ENCODE results near the gene NMRK1. TPM values are rescaled to one million over a fixed set of nuclear protein-coding genes. Genes with fewer than 3 reads are reported as not detected.

NMRK1 gene
- total and polyA plus RNA-seq, 7 experiments from 2014 or later = 23.4 to 103 (median 64.3) TPM

- no peak for ATAC-seq
- intact Hi-C loops (cut with micrococcal nuclease) = loop anchor here in 1 of 2 donors (2.0 kb wide), 1 partner anchor 14 kb away; no protein-coding TSS in a partner anchor
- Mint-ChIP-seq H3K4me1 (peaks cover 10 to 77% (median 50%) of the 10 kb centered on the region in 7 donors), H3K4me3 (no peak overlapping the region), H3K27ac (peak overlapping the region in 7 of 9 donors; percentile 9 to 74 (median 56)), H3K9me3 (no peaks in the 10 kb centered on the region), H3K36me3 (peaks cover 28 to 56% (median 55%) of the 10 kb centered on the region in 5 donors), H3K27me3 (no peaks in the 10 kb centered on the region)
- no peak for DNase-seq
- no peak overlapping the region for H3K4me3 ChIP-seq (ENCODE audit: low read length)
- peaks cover 0 to 6% of the 10 kb centered on the region in 2 donors for H3K4me1 ChIP-seq (ENCODE audit: control insufficient read depth in 2 of 2, insufficient read depth in 2 of 2, low read length in 2 of 2)
- H3K9me3 ChIP-seq (ENCODE audit: control insufficient read depth in 2 of 3, low read length in 3 of 3) = no peaks in the 10 kb centered on the region
- POLR2A ChIA-PET = interaction anchor here (0.6 to 2.3 kb wide), 4 partner anchors 8 to 50 kb away, joined by 3 to 8 read pairs (median 6); partner anchors contain the start of genes NMRK1 and OSTF1
- H3K27me3 ChIP-seq (ENCODE audit: control insufficient read depth in 2 of 2, insufficient read depth in 2 of 2, low read length in 2 of 2) = no peaks in the 10 kb centered on the region
- CTCF ChIA-PET = no interaction called here
- no peak overlapping the region for H3K27ac ChIP-seq (ENCODE audit: low read depth, low read length)
- H3K36me3 ChIP-seq (ENCODE audit: control insufficient read depth in 2 of 3, insufficient read depth in 3 of 3, low read length in 3 of 3) = peaks cover 0 to 29% (median 10%) of the 10 kb centered on the region in 3 experiments
Observed at GRCh38 chr9:75130621-75131230, 42.8 kb upstream of the NMRK1 start.

- Mint-ChIP-seq H3K27ac (peak overlapping the region in 4 of 9 donors; percentile 7 to 69 (median 32)), H3K36me3 (peaks cover 22 to 52% (median 49%) of the 10 kb centered on the region in 5 donors), H3K9me3 (no peaks in the 10 kb centered on the region), H3K4me1 (peaks cover 10 to 80% (median 55%) of the 10 kb centered on the region in 7 donors), H3K27me3 (no peaks in the 10 kb centered on the region), H3K4me3 (no peak overlapping the region)
- Histone ChIP-seq H3K9me3 (ENCODE audit: control insufficient read depth in 2 of 3, low read length in 3 of 3) (no peaks in the 10 kb centered on the region), H3K4me3 (ENCODE audit: low read length) (no peak overlapping the region), H3K4me1 (ENCODE audit: control insufficient read depth in 2 of 2, insufficient read depth in 2 of 2, low read length in 2 of 2) (peaks cover 0 to 6% of the 10 kb centered on the region in 2 donors), H3K27ac (ENCODE audit: low read depth, low read length) (no peak overlapping the region), H3K36me3 (ENCODE audit: control insufficient read depth in 2 of 3, insufficient read depth in 3 of 3, low read length in 3 of 3) (peaks cover 0 to 25% (median 10%) of the 10 kb centered on the region in 3 experiments), H3K27me3 (ENCODE audit: control insufficient read depth in 2 of 2, insufficient read depth in 2 of 2, low read length in 2 of 2) (no peaks in the 10 kb centered on the region)
- ChIA-PET CTCF (no interaction called here), POLR2A (interaction anchor here (0.6 to 1.4 kb wide), 3 partner anchors 9 to 51 kb away, joined by 3 to 7 read pairs (median 4); partner anchors contain the start of genes NMRK1 and OSTF1)
- intact Hi-C loops (cut with micrococcal nuclease) = loop anchor here in 1 of 2 donors (2.0 kb wide), 1 partner anchor 13 kb away; no protein-coding TSS in a partner anchor
- ATAC-seq = no peak
- no peak for DNase-seq
Observed at GRCh38 chr9:75130172-75130571, 42.2 kb upstream of the NMRK1 start.

DNA sequence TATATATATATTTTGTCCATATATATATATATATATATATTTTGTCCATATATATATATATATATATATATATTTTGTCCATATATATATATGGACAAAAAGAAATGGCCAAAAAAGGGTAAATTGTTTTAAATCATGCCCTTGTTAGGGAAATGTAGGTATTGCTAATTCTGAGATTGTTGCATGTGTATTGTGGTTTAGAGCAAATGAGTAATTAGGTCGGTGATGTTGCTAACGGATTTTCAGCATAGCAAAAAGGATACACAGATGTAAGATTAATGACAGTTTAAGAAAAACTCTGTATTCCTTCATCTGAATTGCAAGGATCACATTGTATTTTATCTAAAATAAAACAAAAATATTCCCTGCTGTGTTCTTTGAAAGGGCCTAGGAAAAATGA, 40.6 kb upstream of the NMRK1 start:
- no peaks in the 10 kb centered on the region for H3K9me3 Mint-ChIP-seq
- H3K27me3 Mint-ChIP-seq = no peaks in the 10 kb centered on the region
- peak overlapping the region in 2 of 9 donors; percentile 28 to 53 for H3K27ac Mint-ChIP-seq
- peaks cover 18 to 53% (median 39%) of the 10 kb centered on the region in 5 donors for H3K36me3 Mint-ChIP-seq
- H3K4me3 Mint-ChIP-seq = no peak overlapping the region
- ChIA-PET POLR2A (no interaction called here), CTCF (interaction anchor here (1.2 kb wide), 1 partner anchor 17 kb away, joined by 4 read pairs; no protein-coding TSS in a partner anchor)
- intact Hi-C loops (cut with micrococcal nuclease) = loop anchor here in 1 of 2 donors (2.0 kb wide), 1 partner anchor 20 kb away; no protein-coding TSS in a partner anchor
- Histone ChIP-seq H3K27me3 (ENCODE audit: control insufficient read depth in 2 of 2, insufficient read depth in 2 of 2, low read length in 2 of 2) (no peaks in the 10 kb centered on the region), H3K27ac (ENCODE audit: low read depth, low read length) (no peak overlapping the region), H3K36me3 (ENCODE audit: control insufficient read depth in 2 of 3, insufficient read depth in 3 of 3, low read length in 3 of 3) (peaks cover 0 to 21% (median 10%) of the 10 kb centered on the region in 3 experiments), H3K4me1 (ENCODE audit: control insufficient read depth in 2 of 2, insufficient read depth in 2 of 2, low read length in 2 of 2) (peaks cover 0 to 6% of the 10 kb centered on the region in 2 donors), H3K9me3 (ENCODE audit: control insufficient read depth in 2 of 3, low read length in 3 of 3) (no peaks in the 10 kb centered on the region), H3K4me3 (ENCODE audit: low read length) (no peak overlapping the region)
- ATAC-seq (no peak), DNase-seq (no peak)
- H3K4me1 Mint-ChIP-seq = peaks cover 13 to 79% (median 55%) of the 10 kb centered on the region in 7 donors

- Mint-ChIP-seq H3K36me3 (peaks cover 5 to 38% (median 27%) of the 10 kb centered on the region in 5 donors), H3K27ac (peak overlapping the region in 4 of 9 donors; percentile 17 to 50 (median 31))
Observed at GRCh38 chr9:75123696-75124095, 35.7 kb upstream of the NMRK1 start.

GRCh38 chr9:75121914-75122558, 34.1 kb upstream of the NMRK1 start:
- Histone ChIP-seq H3K36me3 (ENCODE audit: control insufficient read depth in 2 of 3, insufficient read depth in 3 of 3, low read length in 3 of 3) (peaks cover 5 to 50% (median 9%) of the 10 kb centered on the region in 3 experiments), H3K27me3 (ENCODE audit: control insufficient read depth in 2 of 2, insufficient read depth in 2 of 2, low read length in 2 of 2) (no peaks in the 10 kb centered on the region), H3K27ac (ENCODE audit: low read depth, low read length) (no peak overlapping the region), H3K4me3 (ENCODE audit: low read length) (no peak overlapping the region), H3K9me3 (ENCODE audit: control insufficient read depth in 2 of 3, low read length in 3 of 3) (no peaks in the 10 kb centered on the region), H3K4me1 (ENCODE audit: control insufficient read depth in 2 of 2, insufficient read depth in 2 of 2, low read length in 2 of 2) (peaks cover 0 to 15% of the 10 kb centered on the region in 2 donors)
- ChIA-PET CTCF (interaction anchor here (0.6 kb wide), 2 partner anchors 901 to 1272 kb away, joined by 3 read pairs; partner anchors contain the start of gene RFK), POLR2A (interaction anchor here (0.9 kb wide), 1 partner anchor 50 kb away, joined by 3 read pairs; no protein-coding TSS in a partner anchor)
- peak; percentile 47 for ATAC-seq
- H3K27me3 Mint-ChIP-seq = no peaks in the 10 kb centered on the region
- peaks cover 15 to 50% (median 35%) of the 10 kb centered on the region in 5 donors for H3K36me3 Mint-ChIP-seq
- intact Hi-C loops (cut with micrococcal nuclease) = no loop called here
- peak overlapping the region in 5 of 9 donors; percentile 26 to 47 (median 36) for H3K27ac Mint-ChIP-seq
- no peak overlapping the region for H3K4me3 Mint-ChIP-seq
- peaks cover 0 to 9% (median 0%) of the 10 kb centered on the region in 11 donors for H3K9me3 Mint-ChIP-seq
- DNase-seq = no peak
- H3K4me1 Mint-ChIP-seq = peaks cover 26 to 76% (median 44%) of the 10 kb centered on the region in 7 donors

More at GRCh38 chr9:75123696-75124095, 35.7 kb upstream of the NMRK1 start:
- ATAC-seq (no peak), DNase-seq (no peak)
- H3K27ac ChIP-seq (ENCODE audit: low read depth, low read length) = no peak overlapping the region
- no peaks in the 10 kb centered on the region for H3K9me3 Mint-ChIP-seq
- no peaks in the 10 kb centered on the region for H3K27me3 ChIP-seq (ENCODE audit: control insufficient read depth in 2 of 2, insufficient read depth in 2 of 2, low read length in 2 of 2)
- intact Hi-C loops (cut with micrococcal nuclease) = loop anchor here in 1 of 2 donors (2.0 kb wide), 2 partner anchors 13 to 15 kb away; no protein-coding TSS in a partner anchor
- no peaks in the 10 kb centered on the region for H3K9me3 ChIP-seq (ENCODE audit: control insufficient read depth in 2 of 3, low read length in 3 of 3)
- H3K36me3 ChIP-seq (ENCODE audit: control insufficient read depth in 2 of 3, insufficient read depth in 3 of 3, low read length in 3 of 3) = peaks cover 0 to 34% (median 9%) of the 10 kb centered on the region in 3 experiments
- H3K4me1 Mint-ChIP-seq = peaks cover 20 to 73% (median 38%) of the 10 kb centered on the region in 7 donors
- H3K4me3 ChIP-seq (ENCODE audit: low read length) = no peak overlapping the region
- peaks cover 0 to 18% of the 10 kb centered on the region in 2 donors for H3K4me1 ChIP-seq (ENCODE audit: control insufficient read depth in 2 of 2, insufficient read depth in 2 of 2, low read length in 2 of 2)
- POLR2A ChIA-PET = no interaction called here
- H3K4me3 Mint-ChIP-seq = no peak overlapping the region
- no peaks in the 10 kb centered on the region for H3K27me3 Mint-ChIP-seq
- CTCF ChIA-PET = no interaction called here

GRCh38 chr9:75120686-75121085, 32.7 kb upstream of the NMRK1 start:
- DNase-seq (no peak), ATAC-seq (peak; percentile 34)
- peaks cover 15 to 53% (median 35%) of the 10 kb centered on the region in 5 donors for H3K36me3 Mint-ChIP-seq
- no peaks in the 10 kb centered on the region for H3K27me3 Mint-ChIP-seq
- peak overlapping the region in 5 of 9 donors; percentile 17 to 79 (median 44) for H3K27ac Mint-ChIP-seq
- H3K27me3 ChIP-seq (ENCODE audit: control insufficient read depth in 2 of 2, insufficient read depth in 2 of 2, low read length in 2 of 2) = no peaks in the 10 kb centered on the region
- peaks cover 28 to 75% (median 50%) of the 10 kb centered on the region in 7 donors for H3K4me1 Mint-ChIP-seq
- H3K27ac ChIP-seq (ENCODE audit: low read depth, low read length) = no peak overlapping the region
- H3K9me3 Mint-ChIP-seq = peaks cover 0 to 9% (median 0%) of the 10 kb centered on the region in 11 donors
- H3K36me3 ChIP-seq (ENCODE audit: control insufficient read depth in 2 of 3, insufficient read depth in 3 of 3, low read length in 3 of 3) = peaks cover 5 to 50% (median 9%) of the 10 kb centered on the region in 3 experiments
- intact Hi-C loops (cut with micrococcal nuclease) = no loop called here
- H3K4me3 ChIP-seq (ENCODE audit: low read length) = no peak overlapping the region
- H3K4me1 ChIP-seq (ENCODE audit: control insufficient read depth in 2 of 2, insufficient read depth in 2 of 2, low read length in 2 of 2) = peaks cover 0 to 11% of the 10 kb centered on the region in 2 donors
- no peaks in the 10 kb centered on the region for H3K9me3 ChIP-seq (ENCODE audit: control insufficient read depth in 2 of 3, low read length in 3 of 3)
- ChIA-PET POLR2A (no interaction called here), CTCF (interaction anchor here (0.5 kb wide), 1 partner anchor 14 kb away, joined by 4 read pairs; no protein-coding TSS in a partner anchor)
- no peak overlapping the region for H3K4me3 Mint-ChIP-seq
